Measurements from ENCODE around the gene PCDHGA7. TPM values are rescaled to one million over a fixed set of nuclear protein-coding genes. Genes with fewer than 3 reads are reported as not detected.

The PCDHGA7 gene
- total RNA-seq, 2 experiments from 2014 or later, result not detected

- no peak overlapping the region for H3K4me3 Mint-ChIP-seq
- no peak overlapping the region for H3K27ac ChIP-seq (ENCODE audit: low read depth in 1 of 2, low read length in 2 of 2)
Measured at GRCh38 chr5:141388661-141389060, 6.1 kb downstream of the PCDHGA7 start.

GRCh38 chr5:141389153-141390042, 6.9 kb downstream of the PCDHGA7 start:
- H3K9me3 Mint-ChIP-seq, result peaks cover 31% of the 10 kb centered on the region
- ChIA-PET POLR2A (no interaction called here), CTCF (no interaction called here)
- no peak for TF ChIP-seq CTCF (IDR thresholded peaks at IDR 0.05)
- peaks cover 33% of the 10 kb centered on the region for H3K36me3 Mint-ChIP-seq (ENCODE audit: low read depth)
- H3K27me3 ChIP-seq (ENCODE audit: control insufficient read depth in 1 of 2, insufficient read depth in 2 of 2, low read length in 2 of 2), result peaks cover 58 to 87% of the 10 kb centered on the region in 2 experiments
- H3K4me3 Mint-ChIP-seq, result no peak overlapping the region
- intact Hi-C loops (cut with DNase I, micrococcal nuclease), result no loop called here
- DNase-seq, result no peak
- H3K27ac Mint-ChIP-seq, result no peak overlapping the region
- no peaks in the 10 kb centered on the region for H3K4me1 Mint-ChIP-seq (ENCODE audit: low read depth)
- no peaks in the 10 kb centered on the region for H3K36me3 ChIP-seq (ENCODE audit: insufficient read depth, low read length)
- H3K9me3 ChIP-seq (ENCODE audit: control insufficient read depth in 1 of 2, insufficient read depth in 1 of 2, low read length in 2 of 2), result peaks cover 50 to 70% of the 10 kb centered on the region in 2 experiments
- ATAC-seq (ENCODE audit: poor library complexity), result no peak
- H3K4me1 ChIP-seq (ENCODE audit: insufficient read depth, low read length), result no peaks in the 10 kb centered on the region
- H3K4me3 ChIP-seq (ENCODE audit: low read length), result no peak overlapping the region
- H3K27ac ChIP-seq (ENCODE audit: low read depth in 1 of 2, low read length in 2 of 2), result no peak overlapping the region
- peaks cover 89% of the 10 kb centered on the region for H3K27me3 Mint-ChIP-seq

More at GRCh38 chr5:141388661-141389060, 6.1 kb downstream of the PCDHGA7 start:
- no peaks in the 10 kb centered on the region for H3K36me3 ChIP-seq (ENCODE audit: insufficient read depth, low read length)
- H3K4me1 Mint-ChIP-seq (ENCODE audit: low read depth), result no peaks in the 10 kb centered on the region
- peaks cover 30% of the 10 kb centered on the region for H3K9me3 Mint-ChIP-seq
- ChIA-PET CTCF (interaction anchor here (1.5 kb wide), 1 partner anchor 230 kb away, joined by 3 read pairs; the partner anchor contains the start of gene DIAPH1), POLR2A (no interaction called here)
- intact Hi-C loops (cut with DNase I, micrococcal nuclease), result no loop called here
- H3K27ac Mint-ChIP-seq, result no peak overlapping the region
- TF ChIP-seq CTCF (IDR thresholded peaks at IDR 0.05), result no peak
- H3K4me1 ChIP-seq (ENCODE audit: insufficient read depth, low read length), result no peaks in the 10 kb centered on the region
- H3K4me3 ChIP-seq (ENCODE audit: low read length), result no peak overlapping the region
- H3K36me3 Mint-ChIP-seq (ENCODE audit: low read depth), result peaks cover 33% of the 10 kb centered on the region
- peaks cover 89% of the 10 kb centered on the region for H3K27me3 Mint-ChIP-seq
- H3K27me3 ChIP-seq (ENCODE audit: control insufficient read depth in 1 of 2, insufficient read depth in 2 of 2, low read length in 2 of 2), result peaks cover 57 to 88% of the 10 kb centered on the region in 2 experiments
- H3K9me3 ChIP-seq (ENCODE audit: control insufficient read depth in 1 of 2, insufficient read depth in 1 of 2, low read length in 2 of 2), result peaks cover 48 to 70% of the 10 kb centered on the region in 2 experiments
- DNase-seq (no peak), ATAC-seq (ENCODE audit: poor library complexity) (no peak)

GRCh38 chr5:141392429-141393198, 10.1 kb downstream of the PCDHGA7 start, which contains the start of gene PCDHGA8:
Gene PCDHGA8, plus strand, starts transcription at chr5:141392633. Its CDS starts 181 bp downstream, at chr5:141392814.
- CTCF ChIA-PET, result interaction anchor here (0.9 to 1.0 kb wide), 2 partner anchors 23 to 171 kb away, joined by 3 to 4 read pairs; partner anchors contain the start of gene PCDHGB3

More at GRCh38 chr5:141392429-141393198, 10.1 kb downstream of the PCDHGA7 start, which contains the start of gene PCDHGA8:
- ATAC-seq (ENCODE audit: poor library complexity) (no peak), DNase-seq (no peak)
- H3K27ac ChIP-seq (ENCODE audit: low read depth in 1 of 2, low read length in 2 of 2), result no peak within 1 kb of the TSS
- intact Hi-C loops (cut with DNase I, micrococcal nuclease), result no loop called here
- H3K9me3 ChIP-seq (ENCODE audit: control insufficient read depth in 1 of 2, insufficient read depth in 1 of 2, low read length in 2 of 2), result peaks cover 49 to 53% of the 10 kb centered on the region in 2 experiments
- Mint-ChIP-seq H3K9me3 (peaks cover 19% of the 10 kb centered on the region), H3K36me3 (ENCODE audit: low read depth) (peaks cover 20% of the 10 kb centered on the region), H3K4me1 (ENCODE audit: low read depth) (no peaks in the 10 kb centered on the region), H3K27ac (no peak within 1 kb of the TSS), H3K4me3 (no peak within 1 kb of the TSS), H3K27me3 (peaks cover 85% of the 10 kb centered on the region)
- no peak within 1 kb of the TSS for H3K4me3 ChIP-seq (ENCODE audit: low read length)
- peaks cover 53 to 89% of the 10 kb centered on the region in 2 experiments for H3K27me3 ChIP-seq (ENCODE audit: control insufficient read depth in 1 of 2, insufficient read depth in 2 of 2, low read length in 2 of 2)
- POLR2A ChIA-PET, result no interaction called here
- TF ChIP-seq CTCF (IDR thresholded peaks at IDR 0.05), result no peak
- no peaks in the 10 kb centered on the region for H3K4me1 ChIP-seq (ENCODE audit: insufficient read depth, low read length)
- no peaks in the 10 kb centered on the region for H3K36me3 ChIP-seq (ENCODE audit: insufficient read depth, low read length)
